Activated T-cell treated with anti-CD3 and anti-CD28 coated beads, Interleukin-2, amount 50 U/mL, for 24 hours (primary cell): ENCODE measurements around the gene HAO1.

Source experiments
- DNase-seq: peaks from one replicate; pipeline ENCODE4 v3.0.0-alpha.2; 2020
- H3K27ac Mint-ChIP-seq: 2 replicates; pipeline ENCODE4 v1.8.0; 2020; ENCODE audit warnings: mild to moderate bottlenecking, mixed read lengths
- H3K27me3 Mint-ChIP-seq: 2 replicates; pipeline ENCODE4 v1.8.0; 2020; ENCODE audit warnings: mixed read lengths
- H3K36me3 Mint-ChIP-seq: 2 replicates; pipeline ENCODE4 v1.8.0; 2020; ENCODE audit warnings: low read depth, mixed read lengths
- H3K4me1 Mint-ChIP-seq: 2 replicates; pipeline ENCODE4 v1.8.0; 2020; ENCODE audit warnings: low read depth, mixed read lengths
- H3K4me3 Mint-ChIP-seq: 2 replicates; pipeline ENCODE4 v1.8.0; 2020; ENCODE audit warnings: mild to moderate bottlenecking, moderate library complexity, mixed read lengths
- H3K9me3 Mint-ChIP-seq: 2 replicates; pipeline ENCODE4 v1.8.0; 2020; ENCODE audit warnings: mixed read lengths

HAO1 gene

GRCh38 chr20:7950387-7950786 lies 10.1 kb upstream of the HAO1 start:
- Mint-ChIP-seq H3K9me3 (peaks cover 7% of the 10 kb centered on the region), H3K27ac (no peak overlapping the region), H3K27me3 (peaks cover 43% of the 10 kb centered on the region), H3K4me1 (no peaks in the 10 kb centered on the region), H3K4me3 (no peak overlapping the region), H3K36me3 (no peaks in the 10 kb centered on the region)
- no peak for DNase-seq

GRCh38 chr20:7943891-7944290 lies 3.6 kb upstream of the HAO1 start:
- Mint-ChIP-seq H3K27me3 (peaks cover 3% of the 10 kb centered on the region), H3K27ac (no peak overlapping the region), H3K36me3 (no peaks in the 10 kb centered on the region), H3K4me1 (no peaks in the 10 kb centered on the region), H3K9me3 (no peaks in the 10 kb centered on the region), H3K4me3 (no peak overlapping the region)
- DNase-seq: no peak

GRCh38 chr20:7939663-7940062 lies 595 bp downstream of the HAO1 start:
- Mint-ChIP-seq H3K4me1 (no peaks in the 10 kb centered on the region), H3K9me3 (no peaks in the 10 kb centered on the region), H3K4me3 (no peak overlapping the region), H3K36me3 (no peaks in the 10 kb centered on the region), H3K27ac (no peak overlapping the region), H3K27me3 (peaks cover 10% of the 10 kb centered on the region)
- no peak for DNase-seq

- H3K27me3 Mint-ChIP-seq: peaks cover 10% of the 10 kb centered on the region
- no peaks in the 10 kb centered on the region for H3K36me3 Mint-ChIP-seq
- no peaks in the 10 kb centered on the region for H3K9me3 Mint-ChIP-seq
- H3K4me3 Mint-ChIP-seq: no peak overlapping the region
- no peak for DNase-seq
- H3K4me1 Mint-ChIP-seq: no peaks in the 10 kb centered on the region
- H3K27ac Mint-ChIP-seq: no peak overlapping the region
Measured at GRCh38 chr20:7938058-7938457, 2.2 kb downstream of the HAO1 start.

- Mint-ChIP-seq H3K36me3 (no peaks in the 10 kb centered on the region), H3K27me3 (peaks cover 10% of the 10 kb centered on the region), H3K27ac (no peak overlapping the region), H3K4me3 (no peak overlapping the region), H3K4me1 (no peaks in the 10 kb centered on the region), H3K9me3 (no peaks in the 10 kb centered on the region)
- DNase-seq: no peak
Measured at GRCh38 chr20:7937328-7937727, 2.9 kb downstream of the HAO1 start.

- H3K27ac Mint-ChIP-seq: no peak overlapping the region
- no peak overlapping the region for H3K4me3 Mint-ChIP-seq
- peaks cover 22% of the 10 kb centered on the region for H3K27me3 Mint-ChIP-seq
- no peaks in the 10 kb centered on the region for H3K36me3 Mint-ChIP-seq
- H3K4me1 Mint-ChIP-seq: no peaks in the 10 kb centered on the region
- DNase-seq: no peak
- no peaks in the 10 kb centered on the region for H3K9me3 Mint-ChIP-seq
Measured at GRCh38 chr20:7935027-7935551, 5.2 kb downstream of the HAO1 start.

- Mint-ChIP-seq H3K27me3 (peaks cover 31% of the 10 kb centered on the region), H3K36me3 (no peaks in the 10 kb centered on the region), H3K9me3 (no peaks in the 10 kb centered on the region), H3K4me1 (no peaks in the 10 kb centered on the region), H3K4me3 (no peak overlapping the region), H3K27ac (no peak overlapping the region)
- DNase-seq: no peak
Measured at GRCh38 chr20:7933346-7933745, 6.9 kb downstream of the HAO1 start.

GRCh38 chr20:7930343-7930742 lies 9.9 kb downstream of the HAO1 start:
- Mint-ChIP-seq H3K4me1 (no peaks in the 10 kb centered on the region), H3K9me3 (no peaks in the 10 kb centered on the region), H3K36me3 (no peaks in the 10 kb centered on the region), H3K27me3 (peaks cover 25% of the 10 kb centered on the region), H3K4me3 (no peak overlapping the region), H3K27ac (no peak overlapping the region)
- no peak for DNase-seq

GRCh38 chr20:7926767-7927166 lies 13.5 kb downstream of the HAO1 start:
- Mint-ChIP-seq H3K36me3 (no peaks in the 10 kb centered on the region), H3K4me1 (no peaks in the 10 kb centered on the region), H3K27me3 (peaks cover 18% of the 10 kb centered on the region), H3K9me3 (no peaks in the 10 kb centered on the region), H3K27ac (no peak overlapping the region), H3K4me3 (no peak overlapping the region)
- DNase-seq: no peak

- no peaks in the 10 kb centered on the region for H3K36me3 Mint-ChIP-seq
- no peaks in the 10 kb centered on the region for H3K9me3 Mint-ChIP-seq
- H3K4me1 Mint-ChIP-seq: no peaks in the 10 kb centered on the region
- peaks cover 18% of the 10 kb centered on the region for H3K27me3 Mint-ChIP-seq
- H3K27ac Mint-ChIP-seq: no peak overlapping the region
- no peak for DNase-seq
- H3K4me3 Mint-ChIP-seq: no peak overlapping the region
Measured at GRCh38 chr20:7926323-7926722, 13.9 kb downstream of the HAO1 start.

GRCh38 chr20:7924692-7925091 lies 15.6 kb downstream of the HAO1 start:
- Mint-ChIP-seq H3K36me3 (no peaks in the 10 kb centered on the region), H3K4me1 (no peaks in the 10 kb centered on the region), H3K4me3 (no peak overlapping the region), H3K27ac (no peak overlapping the region), H3K9me3 (no peaks in the 10 kb centered on the region), H3K27me3 (peaks cover 11% of the 10 kb centered on the region)
- no peak for DNase-seq

- Mint-ChIP-seq H3K27ac (no peak overlapping the region), H3K4me1 (no peaks in the 10 kb centered on the region), H3K4me3 (no peak overlapping the region), H3K27me3 (peaks cover 14% of the 10 kb centered on the region), H3K9me3 (no peaks in the 10 kb centered on the region), H3K36me3 (no peaks in the 10 kb centered on the region)
- DNase-seq: no peak
Measured at GRCh38 chr20:7916648-7917047, 23.6 kb downstream of the HAO1 start.

- Mint-ChIP-seq H3K4me3 (no peak overlapping the region), H3K36me3 (no peaks in the 10 kb centered on the region), H3K27me3 (peaks cover 9% of the 10 kb centered on the region), H3K4me1 (no peaks in the 10 kb centered on the region), H3K27ac (no peak overlapping the region), H3K9me3 (no peaks in the 10 kb centered on the region)
- DNase-seq: no peak
Measured at GRCh38 chr20:7912551-7912950, 27.7 kb downstream of the HAO1 start.

- H3K4me1 Mint-ChIP-seq: no peaks in the 10 kb centered on the region
- H3K36me3 Mint-ChIP-seq: no peaks in the 10 kb centered on the region
- no peaks in the 10 kb centered on the region for H3K9me3 Mint-ChIP-seq
- no peak overlapping the region for H3K27ac Mint-ChIP-seq
- no peak for DNase-seq
- no peak overlapping the region for H3K4me3 Mint-ChIP-seq
- peaks cover 5% of the 10 kb centered on the region for H3K27me3 Mint-ChIP-seq
Measured at GRCh38 chr20:7911586-7912330, 28.5 kb downstream of the HAO1 start.

- peaks cover 2% of the 10 kb centered on the region for H3K27me3 Mint-ChIP-seq
- H3K9me3 Mint-ChIP-seq: no peaks in the 10 kb centered on the region
- H3K4me3 Mint-ChIP-seq: no peak overlapping the region
- H3K27ac Mint-ChIP-seq: no peak overlapping the region
- no peaks in the 10 kb centered on the region for H3K36me3 Mint-ChIP-seq
- DNase-seq: no peak
- H3K4me1 Mint-ChIP-seq: no peaks in the 10 kb centered on the region
Measured at GRCh38 chr20:7908905-7909304, 31.4 kb downstream of the HAO1 start.

- Mint-ChIP-seq H3K27me3 (peaks cover 2% of the 10 kb centered on the region), H3K36me3 (no peaks in the 10 kb centered on the region), H3K9me3 (no peaks in the 10 kb centered on the region), H3K27ac (no peak overlapping the region), H3K4me3 (no peak overlapping the region), H3K4me1 (no peaks in the 10 kb centered on the region)
- DNase-seq: no peak
Measured at GRCh38 chr20:7903429-7903828, 36.8 kb downstream of the HAO1 start.
